Fibroblast of skin of back (primary cell): ENCODE data around the gene KITLG.
"Not testable (repeated sequence)": the region's sequence is repeated elsewhere in the genome, so short reads cannot be mapped to it uniquely, and the experiment has no call there.

Experiments used
- DNase-seq: peaks from one replicate; pipeline ENCODE4 v3.0.0-alpha.2; 2013

The KITLG gene

DNA sequence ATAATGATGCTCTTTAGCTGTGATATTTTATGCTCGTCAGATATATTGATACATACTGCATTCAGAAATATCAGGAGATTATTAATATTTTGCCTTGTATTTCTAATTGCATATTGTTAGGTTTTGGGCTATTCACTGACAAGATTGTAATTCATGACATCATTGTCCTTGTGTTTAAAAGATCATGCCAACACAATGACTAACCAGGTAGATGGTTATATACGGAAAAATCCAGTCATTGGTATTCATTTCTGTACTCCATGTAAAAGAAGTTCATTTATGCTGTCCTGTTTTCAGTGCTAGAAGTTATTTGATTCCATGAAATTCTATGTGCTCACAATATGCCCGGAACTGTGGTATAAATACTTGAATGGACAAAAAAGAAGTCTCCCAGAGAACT, 107.5 kb downstream of the KITLG start:
- DNase-seq: peak; percentile 74

DNA sequence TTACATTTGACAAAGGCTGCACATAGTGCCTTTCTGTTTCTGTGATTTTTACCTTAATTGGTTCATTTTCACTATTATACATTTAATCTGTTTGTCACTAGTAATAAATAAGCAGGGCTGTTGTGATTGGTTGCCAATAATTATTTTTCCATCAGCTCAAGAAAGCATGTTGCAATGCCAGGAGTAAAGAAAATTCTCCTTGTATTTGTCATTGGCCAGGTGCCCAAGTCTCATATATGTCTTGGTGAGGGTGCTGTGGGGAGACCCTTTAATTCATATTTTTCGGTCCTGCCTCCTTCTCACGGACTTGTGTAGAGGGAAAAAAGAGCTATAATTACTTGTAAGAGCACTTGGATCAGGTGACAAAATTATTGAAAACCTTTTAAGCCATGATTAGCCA, 108.0 kb downstream of the KITLG start:
- peak; percentile 41 for DNase-seq

DNA sequence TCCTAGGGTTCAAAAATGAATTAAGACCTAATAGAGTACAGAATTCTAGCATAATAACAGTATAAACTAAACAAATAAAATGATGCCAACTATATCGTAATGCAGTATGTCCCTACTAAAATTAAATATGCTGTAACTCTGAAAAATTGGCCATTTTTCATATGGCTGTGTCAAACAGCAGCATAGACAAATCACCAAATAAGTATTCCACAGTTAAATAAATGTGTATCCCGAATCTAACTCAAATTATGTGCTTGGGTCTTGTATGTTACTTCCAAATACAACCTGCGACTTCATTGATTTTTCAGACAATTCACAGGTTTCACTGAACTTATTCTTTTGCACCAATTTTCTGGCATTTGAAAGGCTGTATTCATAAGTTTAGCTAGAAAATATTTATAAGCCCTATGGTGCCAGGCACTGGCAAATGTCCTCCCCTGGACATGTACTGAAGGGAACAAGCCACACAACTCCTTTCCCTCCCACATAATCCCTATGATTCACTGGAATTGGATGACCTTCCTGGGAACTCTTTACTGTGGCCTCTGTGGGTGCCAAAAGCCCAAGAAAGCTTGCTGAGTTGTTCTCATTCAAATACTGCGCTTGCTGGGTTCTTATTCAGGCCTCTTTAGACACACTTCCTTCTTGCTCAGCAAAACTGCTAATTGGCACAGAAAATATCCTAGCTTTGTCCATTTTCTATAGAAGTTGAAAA, 108.8 kb downstream of the KITLG start:
- peak; percentile 79 for DNase-seq

DNA sequence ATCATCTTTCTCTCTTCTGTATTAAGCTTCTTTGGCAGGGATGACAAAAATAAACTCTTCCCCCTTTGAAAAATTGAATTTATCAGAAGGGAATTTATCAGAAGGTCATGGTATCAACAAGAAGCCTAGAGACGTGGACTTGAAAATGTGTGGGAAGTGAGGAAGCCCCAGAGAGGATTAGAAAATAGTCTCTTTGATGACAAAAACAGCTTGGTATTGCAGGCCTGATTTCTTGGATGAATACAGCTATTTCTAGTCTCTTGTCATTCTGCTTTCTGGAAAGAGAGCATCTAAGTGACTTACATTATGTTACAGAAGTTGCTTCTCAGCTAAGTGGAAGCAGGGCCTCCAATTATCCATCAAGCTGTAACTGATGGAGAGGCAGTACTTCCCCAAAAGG, 111.1 kb downstream of the KITLG start:
- no peak for DNase-seq

DNA sequence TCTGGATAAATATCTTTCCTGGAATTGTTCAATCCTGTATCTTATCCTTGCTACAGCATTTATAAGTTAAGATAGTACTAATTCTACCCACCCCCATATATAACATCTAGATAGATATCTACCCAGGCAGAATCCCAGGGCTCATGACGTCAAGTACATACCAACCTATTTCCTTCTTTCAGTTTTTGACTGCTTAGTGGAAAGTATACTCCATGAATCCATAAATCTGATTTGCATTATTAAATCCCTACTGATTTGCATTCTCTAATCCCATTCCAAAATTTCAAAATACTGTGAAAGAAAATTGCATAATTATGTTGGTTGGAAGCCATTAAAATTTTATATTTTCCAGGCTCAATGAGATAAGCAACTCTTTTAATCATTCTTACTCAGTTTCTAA, 111.7 kb downstream of the KITLG start:
- DNase-seq: no peak

DNA sequence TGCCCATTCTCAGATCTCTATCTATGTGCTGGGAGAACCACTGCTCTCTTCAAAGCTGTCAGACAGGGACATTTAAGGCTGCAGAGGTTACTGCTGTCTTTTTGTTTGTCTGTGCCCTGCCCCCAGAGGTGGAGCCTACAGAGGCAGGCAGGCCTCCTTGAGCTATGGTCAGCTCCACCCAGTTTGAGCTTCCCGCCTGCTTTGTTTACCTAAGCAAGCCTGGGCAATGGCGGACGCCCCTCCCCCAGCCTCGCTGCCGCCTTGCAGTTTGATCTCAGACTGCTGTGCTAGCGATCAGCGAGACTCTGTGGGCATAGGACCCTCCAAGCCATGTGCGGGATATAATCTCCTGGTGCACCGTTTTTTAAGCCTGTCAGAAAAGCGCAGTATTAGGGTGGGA, 113.6 kb downstream of the KITLG start:
- DNase-seq: not testable (repeated sequence)

GRCh38 chr12:88458327-88458726, 121.9 kb downstream of the KITLG start:
- no peak for DNase-seq

DNA sequence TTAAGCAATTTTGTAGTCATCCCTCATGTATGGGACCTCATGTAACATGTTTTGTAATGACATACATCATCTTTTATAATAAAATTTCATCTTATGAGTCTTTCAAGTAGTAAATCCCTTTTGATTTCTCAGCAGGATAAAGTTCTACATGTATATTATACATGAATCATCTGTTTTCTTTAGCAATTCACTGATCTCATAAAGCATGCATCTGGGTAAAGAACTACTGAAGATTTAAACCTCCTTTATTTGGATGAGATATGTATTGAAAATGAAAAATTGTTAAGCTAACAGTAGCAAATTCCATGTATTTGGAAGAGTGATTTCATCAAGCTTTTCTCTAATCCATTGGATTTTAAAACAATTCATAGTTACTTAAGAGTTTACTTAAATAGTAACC, 126.9 kb downstream of the KITLG start:
- peak; percentile 85 for DNase-seq

DNA sequence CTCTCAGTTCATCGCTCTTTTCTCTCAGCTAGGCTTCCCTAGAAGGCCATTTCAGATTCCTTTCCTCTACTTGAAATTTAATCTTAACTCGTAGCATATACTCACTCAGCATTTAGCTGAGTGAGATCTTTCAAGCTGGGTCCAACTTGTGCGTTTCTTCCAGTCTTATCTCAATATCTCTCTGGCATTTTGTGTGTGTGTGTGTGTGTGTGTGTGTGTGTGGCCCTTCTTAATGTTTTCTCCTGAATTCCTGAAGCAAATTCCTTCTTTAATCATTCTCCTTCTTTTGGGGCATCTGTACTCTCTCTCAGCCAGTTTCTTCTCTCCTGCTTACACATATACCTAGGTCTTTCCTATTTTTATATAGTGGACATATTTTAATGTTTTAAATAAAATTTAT, 129.1 kb downstream of the KITLG start:
- peak; percentile 56 for DNase-seq

DNA sequence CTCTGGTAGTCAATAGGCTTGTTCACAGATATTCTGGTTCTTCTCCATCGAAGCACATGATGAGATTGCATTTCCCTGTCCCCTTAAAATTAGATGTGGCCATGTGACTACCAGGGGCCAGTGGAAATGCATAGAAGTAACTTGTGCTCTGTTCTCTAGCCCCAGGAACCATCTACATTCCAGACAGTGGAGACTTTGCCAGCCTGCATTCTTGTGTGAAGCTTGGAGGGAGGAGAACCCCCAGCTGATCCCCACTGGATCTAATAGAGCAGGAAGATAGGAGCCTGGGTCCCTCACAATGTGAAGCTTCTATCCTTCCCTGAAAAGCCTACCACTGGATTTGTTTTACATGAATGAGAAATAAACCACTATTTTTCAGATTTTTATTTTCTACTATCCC, 130.1 kb downstream of the KITLG start:
- peak; percentile 45 for DNase-seq

DNA sequence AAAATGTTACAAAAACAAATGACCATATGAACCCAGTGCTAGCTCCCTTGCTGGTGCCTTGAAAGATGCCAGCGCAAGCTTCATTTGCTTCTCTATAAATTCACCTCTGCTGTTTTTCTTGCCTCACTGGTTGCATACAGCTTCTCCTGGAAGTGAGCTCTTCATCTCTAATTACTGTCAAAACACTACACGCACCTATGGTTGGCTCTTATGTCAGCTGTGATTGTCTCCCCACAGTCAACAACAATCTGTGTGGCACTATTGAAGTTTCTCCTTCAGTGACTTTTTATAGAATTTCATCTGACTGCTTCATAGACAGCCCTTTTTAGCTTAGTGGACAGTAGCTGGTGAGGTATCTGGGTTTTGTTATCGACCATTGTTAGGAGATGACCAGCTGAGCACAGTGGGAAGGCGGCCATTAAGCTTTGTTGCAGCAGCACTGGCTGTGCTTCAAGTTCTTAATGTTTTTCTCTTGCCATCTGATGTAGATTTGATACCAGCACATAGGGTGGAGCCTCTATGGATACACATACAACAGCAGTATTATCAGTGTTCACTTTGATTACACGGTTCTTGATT, 131.8 kb downstream of the KITLG start:
- DNase-seq: no peak

DNA sequence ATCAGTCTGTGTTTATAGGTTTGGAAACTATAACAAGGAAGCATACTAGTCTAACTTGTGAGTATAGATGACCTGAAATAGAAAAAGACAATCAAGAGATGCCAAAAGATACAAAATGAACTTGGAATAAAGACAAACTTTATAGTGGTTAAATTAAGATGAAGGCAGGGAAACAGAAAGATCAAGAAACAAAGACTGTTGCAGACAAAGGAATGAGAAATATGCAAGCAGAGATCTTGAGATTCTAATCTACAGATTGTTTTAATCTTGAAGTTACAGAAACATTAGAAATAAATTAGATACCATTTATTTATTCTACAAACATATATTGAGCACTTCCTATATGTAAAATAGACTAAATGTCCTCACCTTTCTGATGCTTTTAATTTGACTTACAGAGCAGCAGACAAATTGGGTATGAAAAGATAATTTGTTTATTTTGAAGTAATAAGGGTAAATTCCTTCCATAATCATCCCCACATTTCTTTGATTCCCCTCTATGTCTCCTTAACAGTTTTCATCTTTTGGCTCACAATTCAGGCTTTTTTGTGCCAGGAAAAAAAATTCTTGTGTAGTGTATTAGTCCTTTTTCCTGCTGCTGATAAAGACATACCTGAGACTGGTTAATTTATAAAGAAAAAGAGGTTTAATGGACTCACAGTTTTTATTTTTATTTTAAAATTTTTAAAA, 134.4 kb downstream of the KITLG start:
- DNase-seq: no peak

GRCh38 chr12:88444481-88444880, 135.8 kb downstream of the KITLG start:
- DNase-seq: no peak
